IMR-90 (cell line): ENCODE data around the gene BTBD6. TPM values are rescaled to one million over a fixed set of nuclear protein-coding genes. Genes with fewer than 3 reads are reported as not detected.
A peak's percentile ranks its signal among the peaks of the same experiment; 100 is the strongest.

Source experiments
- ATAC-seq: fragments of 200-7000 bp; cut with Tn5 transposase; 2 replicates; pipeline ENCODE4 v1.9.1; 2020; ENCODE audit warnings: low read depth, mild to moderate bottlenecking, moderate library complexity
- BruUV-seq: library from RNA; stranded (reverse); fragments of 400-500 nt; replicated peaks from 2 replicates; lab custom pipeline; 2021; lab: Mats Ljungman, UMichigan
- CTCF ChIA-PET: fragments of 300-600 bp; formaldehyde crosslinking; extraction: SDS; loops from one replicate; lab custom pipeline; 2021; ENCODE audit warnings: antibody characterized with exemption; lab: Yijun Ruan, JAX
- POLR2A ChIA-PET: fragments of 300-600 bp; sonication (Branson Sonifier 250); formaldehyde crosslinking; loops from one replicate; lab custom pipeline; 2022; ENCODE audit warnings: antibody characterized with exemption; ENCODE audit not compliant: unreplicated experiment; lab: Charles Lee
- DNase-seq: peaks from one replicate; pipeline ENCODE4 v3.0.0; 2013
- H2AFZ ChIP-seq: replicated peaks from 2 replicates; pipeline ENCODE3; 2013; ENCODE audit warnings: low read length, mild to moderate bottlenecking; ENCODE audit not compliant: poor library complexity
- H2AK5ac ChIP-seq: 2 replicates; pipeline ENCODE4 v1.6.1; 2013; ENCODE audit warnings: low read depth, low read length, inconsistent platforms
- H2AK9ac ChIP-seq: replicated peaks from 2 replicates; pipeline ENCODE3; 2013; ENCODE audit warnings: mild to moderate bottlenecking, low read depth, low read length, moderate library complexity; ENCODE audit not compliant: poor library complexity
- H2BK120ac ChIP-seq: 2 replicates; pipeline ENCODE4 v1.6.1; 2013; ENCODE audit warnings: low read depth, low read length, inconsistent platforms
- H2BK15ac ChIP-seq: 3 replicates; pipeline ENCODE4 v1.6.1; 2013; ENCODE audit warnings: low read depth, low read length, inconsistent platforms
- H2BK20ac ChIP-seq: 2 replicates; pipeline ENCODE4 v1.6.1; 2013; ENCODE audit warnings: low read depth, mild to moderate bottlenecking, inconsistent platforms, low read length, moderate library complexity
- H2BK5ac ChIP-seq: 2 replicates; pipeline ENCODE4 v1.6.1; 2013; ENCODE audit warnings: mild to moderate bottlenecking, low read depth, low read length, inconsistent platforms; ENCODE audit not compliant: poor library complexity, severe bottlenecking
- H3K14ac ChIP-seq: replicated peaks from 2 replicates; pipeline ENCODE4 v1.6.1; 2013; ENCODE audit warnings: low read depth, low read length, inconsistent platforms
- H3K18ac ChIP-seq: 2 replicates; pipeline ENCODE4 v1.6.1; 2013; ENCODE audit warnings: low read depth, low read length, control low read depth
- H3K23ac ChIP-seq: 2 replicates; pipeline ENCODE4 v1.6.1; 2013; ENCODE audit warnings: low read depth, low read length, inconsistent platforms
- H3K27ac ChIP-seq: 2 replicates; pipeline ENCODE4 v1.5.1; 2013; ENCODE audit warnings: mild to moderate bottlenecking, control low read depth, low read length; ENCODE audit not compliant: insufficient read depth
- H3K27me3 ChIP-seq: 2 replicates; pipeline ENCODE4 v1.6.1; 2013; ENCODE audit warnings: low read length; ENCODE audit not compliant: control insufficient read depth, insufficient read depth
- H3K36me3 ChIP-seq: 2 replicates; pipeline ENCODE4 v1.6.1; 2013; ENCODE audit warnings: low read length, mixed read lengths; ENCODE audit not compliant: control insufficient read depth, insufficient read depth
- H3K4ac ChIP-seq: 2 replicates; pipeline ENCODE4 v1.6.1; 2013; ENCODE audit warnings: low read depth, low read length, inconsistent platforms
- H3K4me1 ChIP-seq: 2 replicates; pipeline ENCODE4 v1.6.1; 2013; ENCODE audit warnings: low read length, mixed read lengths; ENCODE audit not compliant: control insufficient read depth, insufficient read depth
- H3K4me2 ChIP-seq: 2 replicates; pipeline ENCODE4 v1.6.1; 2013; ENCODE audit warnings: low read depth, mild to moderate bottlenecking, control low read depth, low read length, moderate library complexity
- H3K4me3 ChIP-seq: 2 replicates; pipeline ENCODE4 v1.5.1; 2013; ENCODE audit warnings: low read depth, mild to moderate bottlenecking, control low read depth, low read length, moderate library complexity; ENCODE audit not compliant: insufficient read depth
- H3K56ac ChIP-seq: 2 replicates; pipeline ENCODE4 v1.6.1; 2013; ENCODE audit warnings: low read length, inconsistent platforms; ENCODE audit not compliant: insufficient read depth; ENCODE audit errors: extremely low read depth
- H3K79me1 ChIP-seq, 2 experiments: 2 replicates each; pipeline ENCODE4 v1.6.1; 2013; ENCODE audit warnings: low read length in 2 of 2, inconsistent platforms in 1 of 2, low read depth in 1 of 2
- H3K9ac ChIP-seq: 2 replicates; pipeline ENCODE4 v1.6.1; 2013; ENCODE audit warnings: low read depth, low read length, control low read depth
- H3K9me1 ChIP-seq: 2 replicates; pipeline ENCODE4 v1.6.1; 2013; ENCODE audit warnings: low read length, inconsistent platforms; ENCODE audit not compliant: insufficient read depth
- H3K9me3 ChIP-seq: 2 replicates; pipeline ENCODE4 v1.6.1; 2013; ENCODE audit warnings: low read length; ENCODE audit not compliant: control insufficient read depth, insufficient read depth
- H4K20me1 ChIP-seq: 2 replicates; pipeline ENCODE4 v1.6.1; 2013; ENCODE audit warnings: low read length, inconsistent platforms; ENCODE audit not compliant: insufficient read depth
- H4K5ac ChIP-seq: 2 replicates; pipeline ENCODE4 v1.6.1; 2013; ENCODE audit warnings: mild to moderate bottlenecking, low read depth, low read length, control low read depth
- H4K8ac ChIP-seq, 2 experiments: 2 replicates each; pipeline ENCODE4 v1.6.1; 2013; ENCODE audit warnings: low read depth in 2 of 2, low read length in 2 of 2, control low read depth in 1 of 2, inconsistent platforms in 1 of 2
- H4K91ac ChIP-seq: 2 replicates; pipeline ENCODE4 v1.6.1; 2013; ENCODE audit warnings: low read depth, low read length, inconsistent platforms; ENCODE audit not compliant: insufficient read depth
- FOS ChIP-seq: fragments of 150-350 bp; IDR thresholded peaks from 2 replicates; pipeline ENCODE4 v1.6.1; 2016; ENCODE audit warnings: low read depth, low read length
- MAZ ChIP-seq: IDR thresholded peaks from 2 replicates; pipeline ENCODE4 v1.6.1; 2012; ENCODE audit warnings: low read depth, mild to moderate bottlenecking, low read length, improper control_type of control experiment, moderate library complexity, borderline replicate concordance
- RAD21 ChIP-seq: IDR thresholded peaks from 2 replicates; pipeline ENCODE4 v1.6.1; 2012; ENCODE audit warnings: low read length, improper control_type of control experiment
- SMC3 ChIP-seq: fragments of 150-350 bp; IDR thresholded peaks from 2 replicates; pipeline ENCODE4 v1.6.1; 2016; ENCODE audit warnings: low read depth, mild to moderate bottlenecking, antibody characterized with exemption, low read length, moderate library complexity
- WGBS, 2 experiments: methylation state at CpG; one replicate each; pipeline versions ENCODE4 v1.1.5 to v1.1.7; 2013; ENCODE audit warnings: missing lambda C conversion rate in 2 of 2; ENCODE audit not compliant: insufficient read length in 1 of 2; ENCODE audit errors: extremely low coverage in 2 of 2; 5-methylcytosine and 5-hydroxymethylcytosine counted together
- dilution Hi-C: fragments of 300-500 bp; cut with HindIII; formaldehyde crosslinking; loops from one replicate; pipeline ENCODE4 v1.14.3; 2018; ENCODE audit warnings: low sequenced_read_pairs; ENCODE audit not compliant: unreplicated experiment
- in situ Hi-C: fragments of 300-500 bp; cut with MboI; formaldehyde crosslinking; loops from 3 replicates; pipeline ENCODE4 v1.14.3; 2019; ENCODE audit warnings: low sequenced_read_pairs, inconsistent platforms, mixed read lengths
- intact Hi-C: fragments of 100-400 bp; cut with micrococcal nuclease; formaldehyde crosslinking; loops from 2 replicates; pipeline ENCODE4 v1.10.0; 2022
- polyA plus RNA-seq, 3 experiments: library from polyadenylated mRNA; depleted of rRNA; stranded (reverse); fragments of >200 nt; gene quantifications; 2 replicates each; pipeline ENCODE4 v1.2.3, GENCODE V29; 2012; ENCODE audit warnings: low replicate concordance in 1 of 3
- total RNA-seq: library from RNA; depleted of rRNA; stranded (reverse); fragments of >200 nt; gene quantifications from 2 replicates; pipeline ENCODE4 v1.2.3, GENCODE V29; 2012
- TF ChIP-seq, protein P1 (sequence below): fragments of 150-350 bp; IDR thresholded peaks from 2 replicates; pipeline ENCODE4 v1.6.1; 2016; ENCODE audit warnings: low read depth, mild to moderate bottlenecking, low read length, moderate library complexity, borderline replicate concordance
- TF ChIP-seq, protein P2 (sequence below): conservative IDR thresholded peaks from 2 replicates; pipeline ENCODE4 v1.5.1; 2012; ENCODE audit warnings: mild to moderate bottlenecking, low read depth, low read length, improper control_type of control experiment

The BTBD6 gene
- total and polyA plus RNA-seq, 2 of the 4 experiments (the other 2 are of a cell fraction): 33.9 to 43.9 TPM

DNA sequence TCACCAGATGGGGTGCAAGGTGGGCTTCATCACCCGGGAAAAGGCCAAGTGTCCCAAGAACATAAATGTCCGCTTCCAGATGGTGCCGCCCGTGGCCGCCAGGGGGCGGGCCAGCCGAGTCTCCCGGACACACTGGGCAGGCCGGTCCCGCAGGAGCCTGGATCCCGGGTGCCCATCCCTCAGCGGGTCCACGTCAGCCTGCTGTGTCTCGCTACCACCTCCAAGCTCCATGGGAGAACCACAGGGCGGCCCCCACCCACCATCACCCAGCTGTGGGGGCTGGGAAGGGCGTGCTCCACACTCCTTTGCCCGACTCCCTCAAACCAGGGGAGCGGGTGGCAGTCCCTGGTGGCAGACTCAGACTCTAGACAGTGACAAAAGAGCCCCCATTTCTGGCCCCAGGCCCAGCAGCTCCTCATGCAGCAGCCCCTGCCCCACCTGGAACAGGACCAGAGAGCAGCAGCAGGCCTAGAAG lies 45.2 kb upstream of the BTBD6 start:
- peak; percentile 53; the same call in 1 of the 2 replicates for TF ChIP-seq MAZ
- TF ChIP-seq, protein P1, sequence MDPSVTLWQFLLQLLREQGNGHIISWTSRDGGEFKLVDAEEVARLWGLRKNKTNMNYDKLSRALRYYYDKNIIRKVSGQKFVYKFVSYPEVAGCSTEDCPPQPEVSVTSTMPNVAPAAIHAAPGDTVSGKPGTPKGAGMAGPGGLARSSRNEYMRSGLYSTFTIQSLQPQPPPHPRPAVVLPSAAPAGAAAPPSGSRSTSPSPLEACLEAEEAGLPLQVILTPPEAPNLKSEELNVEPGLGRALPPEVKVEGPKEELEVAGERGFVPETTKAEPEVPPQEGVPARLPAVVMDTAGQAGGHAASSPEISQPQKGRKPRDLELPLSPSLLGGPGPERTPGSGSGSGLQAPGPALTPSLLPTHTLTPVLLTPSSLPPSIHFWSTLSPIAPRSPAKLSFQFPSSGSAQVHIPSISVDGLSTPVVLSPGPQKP: no peak
- peak; percentile 88 for TF ChIP-seq SMC3
- TF ChIP-seq, protein P2, sequence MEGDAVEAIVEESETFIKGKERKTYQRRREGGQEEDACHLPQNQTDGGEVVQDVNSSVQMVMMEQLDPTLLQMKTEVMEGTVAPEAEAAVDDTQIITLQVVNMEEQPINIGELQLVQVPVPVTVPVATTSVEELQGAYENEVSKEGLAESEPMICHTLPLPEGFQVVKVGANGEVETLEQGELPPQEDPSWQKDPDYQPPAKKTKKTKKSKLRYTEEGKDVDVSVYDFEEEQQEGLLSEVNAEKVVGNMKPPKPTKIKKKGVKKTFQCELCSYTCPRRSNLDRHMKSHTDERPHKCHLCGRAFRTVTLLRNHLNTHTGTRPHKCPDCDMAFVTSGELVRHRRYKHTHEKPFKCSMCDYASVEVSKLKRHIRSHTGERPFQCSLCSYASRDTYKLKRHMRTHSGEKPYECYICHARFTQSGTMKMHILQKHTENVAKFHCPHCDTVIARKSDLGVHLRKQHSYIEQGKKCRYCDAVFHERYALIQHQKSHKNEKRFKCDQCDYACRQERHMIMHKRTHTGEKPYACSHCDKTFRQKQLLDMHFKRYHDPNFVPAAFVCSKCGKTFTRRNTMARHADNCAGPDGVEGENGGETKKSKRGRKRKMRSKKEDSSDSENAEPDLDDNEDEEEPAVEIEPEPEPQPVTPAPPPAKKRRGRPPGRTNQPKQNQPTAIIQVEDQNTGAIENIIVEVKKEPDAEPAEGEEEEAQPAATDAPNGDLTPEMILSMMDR: peak; percentile 89
- TF ChIP-seq FOS: no peak
- peak; percentile 74 for TF ChIP-seq RAD21
- H3K23ac ChIP-seq: no peak overlapping the region
- H3K14ac ChIP-seq: no peak overlapping the region
- H2AFZ ChIP-seq: peak overlapping the region; percentile 88
- dilution Hi-C loops (no loop called here), in situ Hi-C loops (loop anchor here (5.0 kb wide), 1 partner anchor 79 kb away; no protein-coding TSS in a partner anchor), intact Hi-C loops (loop anchor here (1.0 kb wide), 3 partner anchors 78 to 149 kb away; no protein-coding TSS in a partner anchor)
- ChIA-PET POLR2A (no interaction called here), CTCF (interaction anchor here (0.6 to 0.7 kb wide), 2 partner anchors 75 to 262 kb away, joined by 3 read pairs; no protein-coding TSS in a partner anchor)
- no TSS peak for BruUV-seq
- H3K9me1 ChIP-seq: no peaks in the 10 kb centered on the region
- no peaks in the 10 kb centered on the region for H3K9me3 ChIP-seq
- DNase-seq (peak; percentile 58), ATAC-seq (peak; percentile 89)
- H2BK120ac ChIP-seq: no peak overlapping the region
- 0% methylated on average over 1 of the region's 18 CpGs; no CpG with 5 or more reads in 1 of the 2 experiments for WGBS, 2 experiments
- no peak overlapping the region for H2BK5ac ChIP-seq
- peak overlapping the region; percentile 53; the same call in 1 of the 2 replicates for H3K4me2 ChIP-seq
- no peak overlapping the region for H3K18ac ChIP-seq
- H2BK20ac ChIP-seq: no peak overlapping the region
- H4K5ac ChIP-seq: no peak overlapping the region
- no peak overlapping the region for H3K56ac ChIP-seq
- no peak overlapping the region for H3K9ac ChIP-seq
- peak overlapping the region in 1 of 2 experiments; percentile 17; a peak in 2 of 4 replicates for H4K8ac ChIP-seq
- no peak overlapping the region for H4K91ac ChIP-seq
- H3K4ac ChIP-seq: peak overlapping the region; percentile 50; the same call in 1 of the 2 replicates
- H3K27me3 ChIP-seq: peaks cover 9% of the 10 kb centered on the region
- H3K4me3 ChIP-seq: no peak overlapping the region
- H3K27ac ChIP-seq: no peak overlapping the region
- no peak overlapping the region; the same call in 1 of the 2 replicates for H2AK5ac ChIP-seq
- H2AK9ac ChIP-seq: peak overlapping the region; percentile 97
- peaks cover 1% of the 10 kb centered on the region; the same call in 1 of the 2 replicates for H3K4me1 ChIP-seq
- H4K20me1 ChIP-seq: peaks cover 9% of the 10 kb centered on the region
- H3K36me3 ChIP-seq: no peaks in the 10 kb centered on the region
- H2BK15ac ChIP-seq: no peak overlapping the region
- H3K79me1 ChIP-seq: no peaks in the 10 kb centered on the region
